Spleen (tissue), 3 donors: Measurements from ENCODE around the gene SARNP.

Experiments
- POLR2A ChIP-seq, 3 donors: fragments of 450-650 bp; IDR thresholded peaks; one replicate each; pipeline ENCODE4 v1.5.1; 2017; ENCODE audit warnings: antibody characterized with exemption in 3 of 3, mild to moderate bottlenecking in 1 of 3
- POLR2AphosphoS5 ChIP-seq, 3 donors: sonication (generic); formaldehyde crosslinking; IDR thresholded peaks; one replicate each; pipeline ENCODE4 v1.5.1; 2017; ENCODE audit warnings: antibody characterized with exemption in 3 of 3

DNA sequence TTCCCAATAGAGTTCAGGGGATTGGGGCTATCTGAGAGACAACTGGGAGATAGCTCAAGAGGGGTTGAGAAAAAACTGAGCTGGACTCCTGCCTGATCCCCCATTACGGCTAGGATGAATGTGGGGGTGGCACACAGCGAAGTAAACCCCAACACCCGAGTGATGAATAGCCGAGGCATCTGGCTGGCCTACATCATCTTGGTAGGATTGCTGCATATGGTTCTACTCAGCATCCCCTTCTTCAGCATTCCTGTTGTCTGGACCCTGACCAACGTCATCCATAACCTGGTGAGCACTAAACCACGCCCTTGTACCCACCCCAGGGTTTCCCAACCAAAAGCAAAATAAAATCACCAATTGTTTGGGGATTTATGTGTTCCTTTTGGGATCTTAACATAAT lies 1.4 kb upstream of the SARNP start:
- no peak for TF ChIP-seq POLR2A (IDR thresholded peaks at IDR 0.05)
- no peak for TF ChIP-seq POLR2AphosphoS5 (IDR thresholded peaks at IDR 0.05)
